Stimulated activated CD4-positive, alpha-beta T cell treated with anti-CD3 and anti-CD28 coated beads, Interleukin-15, amount 100 ng/mL, for 24 hours (primary cell): ENCODE results near the gene RABGEF1.
"Not testable (repeated sequence)": the region's sequence is repeated elsewhere in the genome, so short reads cannot be mapped to it uniquely, and the experiment has no call there.

Experiments used
- DNase-seq: peaks from one replicate; pipeline ENCODE4 v3.0.0-alpha.2; 2020

RABGEF1 gene

GRCh38 chr7:66767486-66767885 is 27.0 kb downstream of the RABGEF1 start:
- not testable (repeated sequence) for DNase-seq

GRCh38 chr7:66768865-66769832 is 28.6 kb downstream of the RABGEF1 start:
- no peak for DNase-seq

DNA sequence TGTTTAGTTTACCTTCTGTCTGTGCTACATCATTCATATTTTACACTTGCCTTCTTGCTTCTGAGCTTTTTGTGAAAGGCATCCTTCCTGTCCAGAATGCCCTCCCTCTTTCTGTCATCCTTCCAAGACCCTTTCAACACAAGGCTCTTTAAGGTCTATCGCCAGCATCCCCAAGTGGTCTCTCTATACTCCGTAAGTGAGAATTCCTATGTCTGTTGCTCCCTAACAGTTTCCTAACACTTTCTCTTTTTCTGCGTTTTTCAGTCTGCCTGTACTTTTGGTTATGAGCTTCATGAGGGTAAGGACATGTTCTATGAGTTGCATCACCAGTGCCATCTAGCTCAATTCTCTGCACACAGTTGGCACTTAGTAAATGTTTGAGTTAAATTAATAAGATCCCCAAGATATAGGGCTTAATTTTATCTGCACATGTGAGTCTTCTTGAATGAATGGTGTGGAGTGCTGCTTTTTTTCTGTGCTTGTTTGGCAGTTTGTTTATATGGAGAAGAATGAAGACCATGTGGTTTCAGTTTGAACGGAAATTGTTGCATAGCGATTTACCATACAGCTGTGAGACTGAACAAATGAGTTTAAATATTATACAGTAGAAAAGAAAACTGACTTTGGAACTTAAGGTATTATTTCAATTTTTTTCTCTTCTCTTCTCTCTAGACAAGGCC is 29.4 kb downstream of the RABGEF1 start:
- no peak for DNase-seq

GRCh38 chr7:66771795-66772194 is 31.3 kb downstream of the RABGEF1 start:
- DNase-seq, result no peak

- DNase-seq, result not testable (repeated sequence)
Observed at GRCh38 chr7:66773744-66774143, 33.2 kb downstream of the RABGEF1 start.

DNA sequence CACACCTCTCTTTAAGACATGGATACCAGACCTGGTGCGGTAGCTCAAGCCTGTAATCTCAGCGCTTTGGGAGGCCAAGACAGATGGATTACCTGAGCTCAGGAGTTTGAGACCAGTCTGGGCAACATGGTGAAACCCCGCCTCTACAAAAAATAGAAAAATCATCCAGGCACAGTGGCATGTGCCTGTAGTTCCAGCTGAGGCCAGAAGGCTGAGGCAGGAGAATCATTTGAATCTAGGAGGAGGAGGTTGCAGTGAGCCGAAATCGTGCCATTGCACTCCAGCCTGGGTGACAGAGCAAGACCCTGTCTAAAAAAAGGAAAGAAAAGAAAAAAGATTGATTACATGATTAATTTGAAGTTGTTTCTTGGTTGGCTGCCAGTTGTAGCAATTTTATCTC is 35.9 kb downstream of the RABGEF1 start:
- DNase-seq, result not testable (repeated sequence)

DNA sequence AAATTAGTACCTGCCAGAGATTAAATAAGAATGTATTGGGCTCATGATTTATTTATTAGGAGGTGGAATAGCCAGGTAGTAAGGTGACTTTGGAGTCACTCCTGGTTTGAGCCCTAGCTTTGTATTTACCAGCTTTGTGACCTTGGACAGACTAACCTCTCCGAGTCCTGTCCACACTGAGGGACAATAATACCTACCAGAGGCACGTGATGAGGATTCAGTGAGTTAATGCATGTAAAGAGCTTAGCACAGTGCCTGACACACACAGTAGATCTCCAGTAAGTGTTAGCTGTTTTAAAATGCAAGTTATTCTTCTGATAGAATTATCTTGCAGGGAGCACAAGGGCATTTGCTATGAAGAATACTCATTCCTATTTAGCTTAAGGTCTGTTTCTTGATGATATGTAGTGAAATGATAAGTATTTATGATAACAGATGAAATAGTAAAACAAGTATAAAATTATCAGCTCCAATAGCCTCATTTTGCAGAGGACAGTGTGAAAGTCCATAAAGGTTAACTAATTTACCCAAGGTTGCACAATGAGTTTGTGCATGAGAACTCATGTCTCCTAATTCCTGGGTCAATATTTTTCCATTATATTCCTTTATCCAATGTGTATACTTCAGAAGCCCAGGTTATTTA is 36.4 kb downstream of the RABGEF1 start:
- DNase-seq, result no peak

DNA sequence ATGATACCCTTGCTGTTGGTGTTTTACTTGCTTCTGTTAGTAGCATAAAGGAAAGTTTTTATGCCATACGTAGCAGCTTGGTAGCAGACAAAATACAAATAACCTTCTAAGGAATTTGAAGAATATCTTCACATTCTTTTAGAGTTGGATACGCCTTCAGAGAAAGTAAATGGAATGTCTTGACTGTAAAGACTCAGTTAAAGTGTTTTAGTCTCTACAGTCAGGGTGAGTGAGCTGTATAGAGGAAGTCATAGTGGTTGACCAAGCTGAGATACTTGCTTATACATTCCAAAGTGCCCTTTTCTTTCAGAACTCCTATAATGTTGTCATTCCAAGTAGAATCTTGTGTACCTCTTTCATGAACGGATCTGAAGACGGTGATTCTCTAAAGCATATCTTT is 37.7 kb downstream of the RABGEF1 start:
- DNase-seq, result no peak

GRCh38 chr7:66779669-66780409 is 39.3 kb downstream of the RABGEF1 start:
- DNase-seq, result no peak

- no peak for DNase-seq
Observed at GRCh38 chr7:66781408-66782090, 41.0 kb downstream of the RABGEF1 start.

- DNase-seq, result not testable (repeated sequence)
Observed at GRCh38 chr7:66782875-66783274, 42.3 kb downstream of the RABGEF1 start.

- not testable (repeated sequence) for DNase-seq
Observed at GRCh38 chr7:66783887-66784595, 43.5 kb downstream of the RABGEF1 start.

GRCh38 chr7:66790196-66790595 is 49.7 kb downstream of the RABGEF1 start:
- DNase-seq, result no peak

- no peak for DNase-seq
Observed at GRCh38 chr7:66790725-66791124, 50.2 kb downstream of the RABGEF1 start.

DNA sequence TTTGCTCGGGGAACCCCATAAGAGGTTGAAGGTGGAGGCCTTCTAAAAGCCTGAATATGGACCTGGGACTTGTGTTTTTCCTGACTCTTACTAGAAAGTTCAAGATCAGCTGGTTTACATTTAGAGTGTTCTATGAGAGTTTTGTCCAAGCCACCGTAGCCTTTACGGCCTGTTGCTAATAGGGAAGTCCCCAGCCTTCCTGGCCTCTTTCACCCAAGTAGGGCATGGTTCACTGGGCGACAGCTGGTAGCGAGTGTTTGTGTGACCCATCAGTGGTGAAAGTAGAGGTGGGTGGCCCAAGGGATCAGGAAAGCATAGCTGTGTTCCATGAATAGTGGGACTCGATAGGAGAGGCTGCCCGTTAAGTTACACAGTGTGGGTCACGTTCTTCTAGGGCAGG is 60.1 kb downstream of the RABGEF1 start:
- DNase-seq, result no peak

DNA sequence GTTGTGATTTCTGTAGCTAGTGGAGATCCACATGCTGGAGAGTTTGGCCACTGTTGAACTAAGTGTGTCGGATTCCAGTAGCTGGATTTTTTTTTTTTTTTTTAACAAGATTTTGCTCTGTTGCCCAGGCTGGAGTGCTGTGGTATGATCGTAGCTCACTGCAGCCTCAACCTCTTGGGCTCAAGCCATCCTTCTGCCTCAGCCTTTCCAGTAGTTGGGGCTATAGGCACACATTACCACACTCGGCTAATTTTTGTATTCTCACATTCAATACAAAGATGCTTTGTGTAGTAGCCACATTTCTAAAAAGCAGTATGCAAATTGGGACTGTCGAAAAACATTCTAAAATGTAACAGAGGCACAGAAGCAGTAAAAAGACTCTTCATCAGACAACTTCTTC is 63.5 kb downstream of the RABGEF1 start:
- DNase-seq, result no peak

- no peak for DNase-seq
Observed at GRCh38 chr7:66807736-66808135, 67.2 kb downstream of the RABGEF1 start.

DNA sequence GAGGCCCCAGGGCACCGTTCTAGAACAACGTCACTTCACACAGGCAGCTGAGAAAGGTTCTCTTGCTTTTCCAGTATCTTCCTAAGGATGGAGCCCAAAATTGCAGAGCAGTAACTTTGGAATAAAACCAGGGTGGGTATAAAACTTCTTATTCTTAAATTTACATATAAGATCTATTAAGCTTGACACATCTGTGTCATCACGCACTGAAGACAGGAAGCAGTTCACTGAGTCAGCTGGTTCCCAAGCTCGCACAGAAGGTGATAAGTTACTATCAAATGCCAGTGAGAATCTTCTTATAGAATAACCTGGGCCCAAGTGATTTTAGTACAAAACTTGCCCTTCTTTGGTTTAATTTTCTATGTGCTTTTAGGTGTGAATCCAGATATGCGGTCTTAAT is 70.2 kb downstream of the RABGEF1 start:
- no peak for DNase-seq

DNA sequence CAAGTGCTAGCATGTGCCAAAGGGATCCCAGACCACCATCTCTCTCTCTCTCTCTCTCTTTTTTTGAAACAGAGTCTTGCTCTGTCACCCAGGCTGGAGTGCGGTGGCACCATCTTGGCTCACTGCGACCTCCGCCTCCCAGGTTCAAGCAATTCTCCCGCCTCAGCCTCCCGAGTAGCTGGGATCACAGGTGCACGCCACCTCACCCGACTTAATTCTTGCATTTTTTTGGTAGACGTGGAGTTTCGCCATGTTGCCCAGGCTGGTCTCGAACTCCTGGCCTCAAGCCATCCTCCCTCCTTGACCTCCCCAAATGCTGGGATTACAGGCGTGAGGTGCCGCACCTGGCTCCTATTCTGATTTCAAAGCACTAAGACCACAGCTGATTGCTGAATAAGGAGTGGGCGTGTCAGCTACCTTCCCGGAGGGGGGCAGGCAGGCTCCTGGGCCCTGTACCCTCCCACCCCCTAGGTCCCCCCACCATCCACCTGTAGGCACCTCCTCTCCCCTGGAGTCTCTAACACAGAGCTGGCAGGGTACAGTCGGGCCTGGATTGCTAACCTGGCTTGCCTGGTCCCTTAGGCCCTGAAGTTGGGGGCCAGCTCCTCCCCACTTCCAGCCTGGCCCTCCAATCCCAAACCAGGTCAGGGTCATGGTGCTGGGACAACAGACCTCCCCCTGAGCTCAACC is 74.8 kb downstream of the RABGEF1 start:
- DNase-seq, result not testable (repeated sequence)

DNA sequence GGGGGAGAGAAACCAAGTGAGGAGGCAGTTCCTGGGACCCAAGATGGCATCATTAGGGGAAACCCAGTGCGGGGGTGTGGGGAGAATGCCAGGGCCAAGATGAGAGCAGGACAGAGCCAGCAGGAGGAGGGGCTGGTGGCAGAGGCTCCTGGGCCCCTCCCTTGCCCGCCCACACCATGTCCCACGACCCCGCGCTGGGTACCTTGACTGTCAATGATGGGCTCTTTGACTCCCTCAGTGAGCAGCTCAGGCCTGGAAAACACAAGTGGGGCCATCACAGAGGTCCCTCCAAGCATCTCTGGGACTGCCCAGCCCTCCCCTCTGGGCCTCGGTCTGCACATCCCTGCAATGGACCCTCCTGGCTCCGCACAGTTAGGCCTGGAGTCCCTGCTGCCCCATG is 75.4 kb downstream of the RABGEF1 start:
- DNase-seq, result no peak

GRCh38 chr7:66816658-66817057 is 76.1 kb downstream of the RABGEF1 start:
- not testable (repeated sequence) for DNase-seq
